Right atrium auricular region (tissue), 2 donors: ENCODE results near the gene DEFB131B. TPM values are rescaled to one million over a fixed set of nuclear protein-coding genes. Genes with fewer than 3 reads are reported as not detected.
"Not testable (repeated sequence)": the region's sequence is repeated elsewhere in the genome, so short reads cannot be mapped to it uniquely, and the experiment has no call there.

Experiments used
- DNase-seq: peaks from one replicate; pipeline ENCODE4 v3.0.0-alpha.2; 2019; ENCODE audit warnings: low spot score
- H3K27ac ChIP-seq, 2 donors: fragments of 200-600 bp; sonication (generic); 1 replicate in 1 of 2; 2 replicates in 1 of 2; pipeline ENCODE4 v1.5.1; 2016 to 2019
- H3K27me3 ChIP-seq, 2 donors: fragments of 200-600 bp; sonication (generic); one replicate each; pipeline versions ENCODE4 v1.5.1 to v1.6.0; 2017 to 2019
- H3K36me3 ChIP-seq: fragments of 200-600 bp; sonication (generic); one replicate; pipeline ENCODE4 v1.5.1; 2016
- H3K4me1 ChIP-seq, 2 donors: fragments of 200-600 bp; sonication (generic); one replicate each; pipeline versions ENCODE4 v1.5.1 to v1.6.0; 2017 to 2019
- H3K4me3 ChIP-seq, 2 donors: fragments of 200-600 bp; sonication (generic); 1 replicate in 1 of 2; 2 replicates in 1 of 2; pipeline ENCODE4 v1.5.1; 2017 to 2019; ENCODE audit warnings: mild to moderate bottlenecking in 1 of 2, moderate library complexity in 1 of 2
- H3K9me3 ChIP-seq, 2 donors: fragments of 200-600 bp; sonication (generic); one replicate each; pipeline ENCODE4 v1.5.1; 2019
- CTCF ChIP-seq, 2 donors: fragments of 200-600 bp; sonication (generic); IDR thresholded peaks; one replicate each; pipeline ENCODE4 v1.5.1; 2019; ENCODE audit warnings: antibody characterized with exemption in 2 of 2
- total RNA-seq, 2 donors: library from RNA; depleted of rRNA; stranded (reverse); fragments of >200 nt; gene quantifications; one replicate each; pipeline ENCODE4 v1.1.0, GENCODE V29; 2016

Gene DEFB131B
- total RNA-seq, 2 donors from 2014 or later: not detected

- no peaks in the 10 kb centered on the region for H3K27me3 ChIP-seq
- H3K36me3 ChIP-seq: no peaks in the 10 kb centered on the region
- DNase-seq: no peak
- no peaks in the 10 kb centered on the region for H3K4me1 ChIP-seq
- TF ChIP-seq CTCF (IDR thresholded peaks at IDR 0.05): no peak
- H3K9me3 ChIP-seq: no peaks in the 10 kb centered on the region
- no peak overlapping the region for H3K4me3 ChIP-seq
- no peak overlapping the region for H3K27ac ChIP-seq
Observed at GRCh38 chr11:71895961-71896360, 17.7 kb downstream of the DEFB131B start.

GRCh38 chr11:71901137-71901536, 22.9 kb downstream of the DEFB131B start:
- not testable (repeated sequence) for H3K27ac ChIP-seq, DNase-seq, H3K9me3 ChIP-seq, H3K27me3 ChIP-seq, H3K4me1 ChIP-seq, H3K36me3 ChIP-seq, H3K4me3 ChIP-seq

- Histone ChIP-seq H3K4me1 (no peaks in the 10 kb centered on the region), H3K27me3 (no peaks in the 10 kb centered on the region), H3K27ac (no peak overlapping the region), H3K9me3 (no peaks in the 10 kb centered on the region), H3K4me3 (no peak overlapping the region), H3K36me3 (no peaks in the 10 kb centered on the region)
- DNase-seq: no peak
- no peak for TF ChIP-seq CTCF (IDR thresholded peaks at IDR 0.05)
Observed at GRCh38 chr11:71908218-71908617, 30.0 kb downstream of the DEFB131B start.

- H3K9me3 ChIP-seq, H3K27me3 ChIP-seq: not testable (repeated sequence)
- H3K36me3 ChIP-seq: peaks cover 20% of the 10 kb centered on the region
Observed at GRCh38 chr11:71910775-71911174, 32.5 kb downstream of the DEFB131B start.

GRCh38 chr11:71911321-71911985, 33.2 kb downstream of the DEFB131B start:
- H3K27ac ChIP-seq, H3K4me1 ChIP-seq, H3K27me3 ChIP-seq, DNase-seq, H3K4me3 ChIP-seq, H3K9me3 ChIP-seq: not testable (repeated sequence)
- H3K36me3 ChIP-seq: peaks cover 27% of the 10 kb centered on the region

More at GRCh38 chr11:71910775-71911174, 32.5 kb downstream of the DEFB131B start:
- not testable (repeated sequence) for H3K4me3 ChIP-seq, H3K27ac ChIP-seq, DNase-seq, H3K4me1 ChIP-seq

GRCh38 chr11:71911986-71912340, 33.7 kb downstream of the DEFB131B start:
- not testable (repeated sequence) for H3K4me1 ChIP-seq, H3K9me3 ChIP-seq, H3K27me3 ChIP-seq, H3K4me3 ChIP-seq, DNase-seq, H3K27ac ChIP-seq
- peaks cover 27% of the 10 kb centered on the region for H3K36me3 ChIP-seq

- no peaks in the 10 kb centered on the region for H3K27me3 ChIP-seq
- no peak for TF ChIP-seq CTCF (IDR thresholded peaks at IDR 0.05)
- no peak overlapping the region for H3K27ac ChIP-seq
- no peaks in the 10 kb centered on the region for H3K9me3 ChIP-seq
- H3K4me3 ChIP-seq: no peak overlapping the region
- H3K36me3 ChIP-seq: peaks cover 44% of the 10 kb centered on the region
- DNase-seq: no peak
- H3K4me1 ChIP-seq: no peaks in the 10 kb centered on the region
Observed at GRCh38 chr11:71913756-71914526, 35.7 kb downstream of the DEFB131B start.
